Kidney (tissue), 14 donors: ENCODE measurements around the gene TMEFF1. TPM values are rescaled to one million over a fixed set of nuclear protein-coding genes. Genes with fewer than 3 reads are reported as not detected.

Experiments used
- DNase-seq, 5 donors: peaks; one replicate each; pipeline ENCODE4 v3.0.0-alpha.2; 2013 to 2020
- FAIRE-seq: peaks from 2 replicates; lab custom pipeline; 2012; peaks lifted over from hg19 to GRCh38; lab: Jason Lieb, UNC
- H3K27ac ChIP-seq, 2 donors: one replicate each; pipeline ENCODE4 v1.7.0; 2013; ENCODE audit warnings: low read depth in 2 of 2, low read length in 2 of 2, inconsistent platforms in 1 of 2
- H3K27me3 ChIP-seq: one replicate; pipeline ENCODE4 v1.7.1; 2013; ENCODE audit warnings: low read length, inconsistent platforms; ENCODE audit not compliant: control insufficient read depth, insufficient read depth
- H3K36me3 ChIP-seq, 3 donors: one replicate each; pipeline versions ENCODE4 v1.7.0 to v1.7.1; 2013; ENCODE audit warnings: low read length in 3 of 3, control low read depth in 1 of 3, inconsistent platforms in 1 of 3; ENCODE audit not compliant: insufficient read depth in 3 of 3, control insufficient read depth in 2 of 3
- H3K4me1 ChIP-seq, 3 donors: one replicate each; pipeline versions ENCODE4 v1.7.0 to v1.7.1; 2013; ENCODE audit warnings: low read length in 3 of 3, inconsistent platforms in 1 of 3, low read depth in 1 of 3; ENCODE audit not compliant: control insufficient read depth in 2 of 3, insufficient read depth in 2 of 3
- H3K4me3 ChIP-seq, 3 donors: one replicate each; pipeline versions ENCODE4 v1.7.0 to v1.8.1; 2013; ENCODE audit warnings: low read length in 3 of 3, control low read depth in 1 of 3, inconsistent platforms in 1 of 3
- H3K9ac ChIP-seq, 3 donors: one replicate each; pipeline versions ENCODE4 v1.7.0 to v1.7.1; 2013; ENCODE audit warnings: low read length in 3 of 3, control low read depth in 1 of 3, inconsistent platforms in 1 of 3
- H3K9me3 ChIP-seq, 3 donors: one replicate each; pipeline versions ENCODE4 v1.7.0 to v1.7.1; 2013; ENCODE audit warnings: low read length in 3 of 3, control low read depth in 1 of 3, inconsistent platforms in 1 of 3; ENCODE audit not compliant: control insufficient read depth in 2 of 3, insufficient read depth in 1 of 3
- intact Hi-C: fragments of 100-400 bp; cut with DNase I; formaldehyde crosslinking; loops from one replicate; pipeline ENCODE4 v1.11.1; 2022
- polyA plus RNA-seq: library from polyadenylated mRNA; stranded (reverse); fragments of 350-450 nt; fragmentation: Illumina TruSeq; extraction: RNeasy Lipid Tissue Mini Kit (QIAGEN cat#74804); gene quantifications from one replicate; pipeline ENCODE4 v1.2.3, GENCODE V29; 2014; ENCODE audit warnings: low read depth, low replicate concordance; ENCODE audit not compliant: insufficient read depth
- total RNA-seq: library from RNA; stranded (reverse); fragmentation: NEBNext Ultra II Directional; extraction: Animal tissue kit (Norgen Biotek cat#: 25700); gene quantifications from one replicate; pipeline ENCODE4 v1.2.1, GENCODE V29; 2021
- TF ChIP-seq, protein P1 (sequence below): IDR thresholded peaks from 3 replicates; pipeline ENCODE4 v1.5.1; 2012; ENCODE audit warnings: mild to moderate bottlenecking, moderate library complexity, borderline replicate concordance; ENCODE audit not compliant: insufficient read depth; ENCODE audit errors: extremely low read depth
- donor health status: control.
- donor health status: control.
- donor health status: control.
- donor health status: control.
- donor health status: control.
- donor health status: DM: yes; HTN: yes; CAD: no.
- donor health status: Normal renal cell carcinoma (clear cell type).

The TMEFF1 gene
- total and polyA plus RNA-seq, 2 donors from 2014 or later, result 0.66 TPM; not detected in 1

DNA sequence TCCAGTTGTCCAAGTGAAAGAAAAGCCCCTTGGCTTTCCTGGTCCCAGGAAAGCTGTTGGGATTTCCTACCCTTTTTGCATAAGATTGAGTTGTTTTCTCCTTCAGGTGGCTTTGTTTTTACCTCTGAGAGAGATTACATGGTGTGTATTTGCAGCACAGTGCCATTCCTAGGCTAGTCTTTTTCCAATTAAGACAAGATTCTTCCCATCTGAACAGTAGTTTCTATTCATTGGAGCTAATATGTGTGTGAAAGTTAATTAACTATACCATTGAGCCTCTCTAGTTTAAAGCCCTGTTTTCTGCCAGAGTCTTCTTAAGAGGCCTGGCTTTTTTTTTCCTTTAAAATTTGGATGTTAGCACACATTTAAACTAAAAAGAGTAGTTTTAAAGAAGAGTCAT, 25.9 kb upstream of the TMEFF1 start:
- Histone ChIP-seq H3K9ac (no peak overlapping the region), H3K4me1 (no peaks in the 10 kb centered on the region), H3K27me3 (no peaks in the 10 kb centered on the region), H3K36me3 (no peaks in the 10 kb centered on the region), H3K9me3 (no peaks in the 10 kb centered on the region), H3K27ac (no peak overlapping the region), H3K4me3 (no peak overlapping the region)
- intact Hi-C loops, result no loop called here
- no peak for FAIRE-seq
- TF ChIP-seq, protein P1, sequence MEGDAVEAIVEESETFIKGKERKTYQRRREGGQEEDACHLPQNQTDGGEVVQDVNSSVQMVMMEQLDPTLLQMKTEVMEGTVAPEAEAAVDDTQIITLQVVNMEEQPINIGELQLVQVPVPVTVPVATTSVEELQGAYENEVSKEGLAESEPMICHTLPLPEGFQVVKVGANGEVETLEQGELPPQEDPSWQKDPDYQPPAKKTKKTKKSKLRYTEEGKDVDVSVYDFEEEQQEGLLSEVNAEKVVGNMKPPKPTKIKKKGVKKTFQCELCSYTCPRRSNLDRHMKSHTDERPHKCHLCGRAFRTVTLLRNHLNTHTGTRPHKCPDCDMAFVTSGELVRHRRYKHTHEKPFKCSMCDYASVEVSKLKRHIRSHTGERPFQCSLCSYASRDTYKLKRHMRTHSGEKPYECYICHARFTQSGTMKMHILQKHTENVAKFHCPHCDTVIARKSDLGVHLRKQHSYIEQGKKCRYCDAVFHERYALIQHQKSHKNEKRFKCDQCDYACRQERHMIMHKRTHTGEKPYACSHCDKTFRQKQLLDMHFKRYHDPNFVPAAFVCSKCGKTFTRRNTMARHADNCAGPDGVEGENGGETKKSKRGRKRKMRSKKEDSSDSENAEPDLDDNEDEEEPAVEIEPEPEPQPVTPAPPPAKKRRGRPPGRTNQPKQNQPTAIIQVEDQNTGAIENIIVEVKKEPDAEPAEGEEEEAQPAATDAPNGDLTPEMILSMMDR, result no peak
- no peak for DNase-seq

DNA sequence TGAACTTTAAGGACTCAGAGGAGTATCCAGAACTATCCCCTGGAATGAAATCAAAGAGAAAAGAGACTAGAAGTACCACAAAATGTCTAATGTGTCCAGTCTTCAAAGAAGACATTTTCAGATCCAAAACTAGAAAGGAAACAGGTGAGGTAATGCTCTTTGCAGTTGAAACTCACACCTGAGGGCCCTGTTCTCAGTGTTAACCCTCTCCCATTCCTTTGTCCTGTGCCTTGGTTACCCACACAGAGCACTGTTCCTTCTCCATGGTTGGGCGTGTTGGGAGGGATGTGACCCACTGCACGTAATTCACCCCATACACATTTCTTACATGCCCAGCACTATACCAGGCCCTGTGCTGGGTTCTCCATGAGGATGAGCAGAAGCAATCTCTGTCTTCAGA, 24.7 kb upstream of the TMEFF1 start:
- DNase-seq, result no peak

GRCh38 chr9:100449420-100449819, 23.5 kb upstream of the TMEFF1 start:
- TF ChIP-seq, protein P1, result no peak
- Histone ChIP-seq H3K4me1 (no peaks in the 10 kb centered on the region), H3K4me3 (no peak overlapping the region), H3K36me3 (peaks cover 0 to 6% (median 0%) of the 10 kb centered on the region in 3 donors), H3K9me3 (no peaks in the 10 kb centered on the region), H3K27me3 (no peaks in the 10 kb centered on the region), H3K27ac (no peak overlapping the region), H3K9ac (no peak overlapping the region)
- DNase-seq, result no peak
- intact Hi-C loops, result no loop called here
- FAIRE-seq, result no peak

More for the DNA sequence above, 24.7 kb upstream of the TMEFF1 start:
- no peak overlapping the region for H3K9ac ChIP-seq
- no peaks in the 10 kb centered on the region for H3K4me1 ChIP-seq
- no peaks in the 10 kb centered on the region for H3K27me3 ChIP-seq
- H3K4me3 ChIP-seq, result no peak overlapping the region
- H3K9me3 ChIP-seq, result no peaks in the 10 kb centered on the region
- H3K27ac ChIP-seq, result no peak overlapping the region
- intact Hi-C loops, result no loop called here
- no peak for FAIRE-seq
- TF ChIP-seq, protein P1, result no peak
- H3K36me3 ChIP-seq, result peaks cover 0 to 6% (median 0%) of the 10 kb centered on the region in 3 donors

GRCh38 chr9:100452894-100453293, 20.1 kb upstream of the TMEFF1 start:
- no peak overlapping the region for H3K4me3 ChIP-seq
- no peak overlapping the region for H3K9ac ChIP-seq
- no peak overlapping the region for H3K27ac ChIP-seq
- intact Hi-C loops, result no loop called here
- H3K27me3 ChIP-seq, result no peaks in the 10 kb centered on the region
- TF ChIP-seq, protein P1, result no peak
- peaks cover 0 to 6% (median 0%) of the 10 kb centered on the region in 3 donors for H3K36me3 ChIP-seq
- no peaks in the 10 kb centered on the region for H3K4me1 ChIP-seq
- no peaks in the 10 kb centered on the region for H3K9me3 ChIP-seq
- no peak for DNase-seq
- FAIRE-seq, result no peak
